ENCODE measurements around the gene XYLT1.

- TF ChIP-seq MAX (IDR thresholded peaks at IDR 0.05; ENCODE audit: low read depth, low read length): no peak
- TF ChIP-seq HCFC1 (IDR thresholded peaks at IDR 0.05; ENCODE audit: low read length): no peak
- TF ChIP-seq EP300 (IDR thresholded peaks at IDR 0.05; ENCODE audit: borderline replicate concordance in 1 of 2, control insufficient read depth in 1 of 2, low read depth in 2 of 2, low read length in 2 of 2): no peak
- TF ChIP-seq BHLHE40 (IDR thresholded peaks at IDR 0.05; ENCODE audit: borderline replicate concordance in 1 of 2, low read depth in 2 of 2, low read length in 1 of 2): no peak
- TF ChIP-seq USF2 (IDR thresholded peaks at IDR 0.05; ENCODE audit: borderline replicate concordance, low read depth, low read length): no peak
- TF ChIP-seq SUZ12 (IDR thresholded peaks at IDR 0.05; ENCODE audit: unreplicated experiment): no peak
- TF ChIP-seq GABPA (IDR thresholded peaks at IDR 0.05; ENCODE audit: low read depth): no peak
Measured at GRCh38 chr16:17084130-17084529, 386.6 kb downstream of the XYLT1 start.

Data from GM12878 (cell line).